Mammary epithelial cell (primary cell): Measurements from ENCODE around the gene ANXA2.

Experiments
- CTCF ChIP-seq, 2 donors: IDR thresholded peaks in 1 of 2; conservative IDR thresholded peaks in 1 of 2; 2 replicates each; pipeline ENCODE4 v1.5.1; 2011 to 2012; ENCODE audit warnings: inconsistent platforms in 2 of 2, low read length in 2 of 2, mild to moderate bottlenecking in 2 of 2, control low read depth in 1 of 2, low read depth in 1 of 2; ENCODE audit not compliant: insufficient read depth in 1 of 2; ENCODE audit errors: extremely low read depth in 1 of 2
- EZH2 ChIP-seq: IDR thresholded peaks from 2 replicates; pipeline ENCODE4 v1.6.1; 2012; ENCODE audit warnings: low read length, inconsistent platforms, borderline replicate concordance

- TF ChIP-seq CTCF (conservative IDR thresholded peaks at IDR 0.05 in 1 of 2, IDR thresholded peaks at IDR 0.05 in 1 of 2; ENCODE audit: extremely low read depth in 1 of 2, insufficient read depth in 1 of 2, low read depth in 1 of 2, low read length in 2 of 2) (no peak), EZH2 (no peak)
These were observed 1.6 kb upstream of the ANXA2 start for GRCh38 chr15:60399246-60399915.
